Measurements from ENCODE around the gene ST6GAL1. TPM values are rescaled to one million over a fixed set of nuclear protein-coding genes. Genes with fewer than 3 reads are reported as not detected.

The ST6GAL1 gene
- total and polyA plus RNA-seq, 8 donors: 3.8 to 31.0 (median 13.5) TPM

DNA sequence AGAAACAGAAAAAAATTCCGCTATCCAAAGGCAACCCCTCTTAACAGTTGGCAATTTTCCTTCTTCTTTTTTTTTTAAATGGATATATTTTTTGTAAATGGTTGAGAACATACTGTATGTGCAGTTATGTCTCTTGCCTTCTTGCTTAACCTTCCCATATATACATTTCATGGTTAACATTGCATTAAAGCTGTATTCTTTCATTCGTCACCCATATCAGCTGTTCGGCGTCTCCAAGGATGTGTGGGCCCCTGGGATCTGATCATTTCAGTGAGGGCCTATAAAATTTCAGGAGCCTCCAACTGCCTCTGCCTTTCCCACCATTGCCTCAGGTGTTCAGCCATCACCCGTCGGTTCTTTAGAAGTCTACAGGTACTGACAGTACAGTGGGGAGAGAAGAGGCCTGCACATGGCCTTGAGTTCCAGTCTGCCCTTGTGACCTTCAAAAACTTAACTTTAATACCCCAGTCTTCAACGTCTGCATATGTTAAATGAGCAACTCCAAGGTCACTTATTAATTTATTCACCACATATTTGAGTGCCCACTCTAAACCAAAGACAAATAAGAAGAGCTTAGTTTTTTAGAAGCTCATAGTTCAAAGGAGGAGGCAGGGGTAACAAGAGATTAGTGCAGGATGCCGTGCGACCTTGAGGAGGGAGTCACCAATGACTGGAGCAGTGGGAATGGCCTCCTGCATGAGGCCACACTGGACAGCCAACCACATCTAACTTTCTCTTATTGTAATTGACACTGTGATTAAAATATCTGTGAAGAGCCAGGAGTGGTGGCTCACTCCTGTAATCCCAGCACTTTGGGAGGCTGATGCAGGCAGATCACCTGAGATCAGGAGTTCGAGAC lies 6.9 kb downstream of the ST6GAL1 start:
- H3K27me3 ChIP-seq: no peaks in the 10 kb centered on the region
- 84 to 94% (median 86%) methylated on average over 10 of the region's 10 CpGs for WGBS, 5 donors
- peaks cover 0 to 8% (median 4%) of the 10 kb centered on the region in 4 donors for H3K36me3 ChIP-seq
- intact Hi-C loops (cut with DNase I; ENCODE audit: low total_unique reads): no loop called here
- no peaks in the 10 kb centered on the region for H3K9me3 ChIP-seq
- TF ChIP-seq POLR2AphosphoS5 (IDR thresholded peaks at IDR 0.05) (no peak), CTCF (IDR thresholded peaks at IDR 0.05) (no peak), POLR2A (IDR thresholded peaks at IDR 0.05) (no peak)
- H3K4me1 ChIP-seq: peaks cover 1 to 26% (median 16%) of the 10 kb centered on the region in 4 donors
- no peak overlapping the region for H3K27ac ChIP-seq
- no peak overlapping the region for H3K4me3 ChIP-seq
- no peak for DNase-seq

GRCh38 chr3:186938716-186939115 lies 8.4 kb downstream of the ST6GAL1 start:
- no peak for TF ChIP-seq CTCF (IDR thresholded peaks at IDR 0.05)
- no peak for TF ChIP-seq EP300 (IDR thresholded peaks at IDR 0.05)
- no peak for TF ChIP-seq POLR2A (IDR thresholded peaks at IDR 0.05)
- no peak for TF ChIP-seq POLR2AphosphoS5 (IDR thresholded peaks at IDR 0.05)
- no peaks in the 10 kb centered on the region for H3K27me3 ChIP-seq
- no peak overlapping the region for H3K27ac ChIP-seq
- intact Hi-C loops (cut with DNase I; ENCODE audit: low total_unique reads): no loop called here
- WGBS, 5 donors: 57 to 76% (median 73%) methylated on average over 6 of the region's 6 CpGs
- peak in 1 of 2 donors; percentile 33 for DNase-seq
- no peak overlapping the region for H3K4me3 ChIP-seq
- H3K9me3 ChIP-seq: no peaks in the 10 kb centered on the region
- H3K36me3 ChIP-seq: peaks cover 0 to 21% (median 6%) of the 10 kb centered on the region in 4 donors
- peaks cover 0 to 13% (median 5%) of the 10 kb centered on the region in 4 donors for H3K4me1 ChIP-seq

DNA sequence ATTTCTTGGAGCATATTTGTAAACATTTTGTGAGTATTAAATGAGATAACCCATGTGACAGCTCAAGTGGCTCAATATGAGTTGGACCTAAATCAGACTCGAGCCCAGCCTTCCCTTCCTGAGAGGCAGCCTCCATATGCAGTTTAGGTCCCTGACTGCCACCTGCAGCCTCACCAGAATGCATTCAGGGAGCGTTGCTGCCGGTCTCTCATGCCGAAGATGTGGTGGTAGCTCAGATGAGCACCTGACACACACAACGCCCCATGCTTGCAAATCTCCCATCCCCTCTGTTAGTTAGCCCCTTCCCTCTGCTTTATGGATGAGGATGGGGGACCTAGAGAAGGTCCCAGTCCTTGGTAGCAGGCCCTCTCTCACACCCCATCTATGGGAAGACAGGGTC lies 9.2 kb downstream of the ST6GAL1 start:
- Histone ChIP-seq H3K9me3 (no peaks in the 10 kb centered on the region), H3K4me1 (peaks cover 0 to 5% (median 0%) of the 10 kb centered on the region in 4 donors), H3K4me3 (no peak overlapping the region), H3K27me3 (no peaks in the 10 kb centered on the region), H3K27ac (no peak overlapping the region), H3K36me3 (peaks cover 0 to 22% (median 8%) of the 10 kb centered on the region in 4 donors)
- WGBS, 5 donors: 92 to 99% (median 95%) methylated on average over 5 of the region's 5 CpGs
- intact Hi-C loops (cut with DNase I; ENCODE audit: low total_unique reads): no loop called here
- DNase-seq: no peak
- no peak for TF ChIP-seq EP300 (IDR thresholded peaks at IDR 0.05)
- TF ChIP-seq CTCF (IDR thresholded peaks at IDR 0.05): no peak
- TF ChIP-seq POLR2A (IDR thresholded peaks at IDR 0.05): no peak
- no peak for TF ChIP-seq POLR2AphosphoS5 (IDR thresholded peaks at IDR 0.05)

DNA sequence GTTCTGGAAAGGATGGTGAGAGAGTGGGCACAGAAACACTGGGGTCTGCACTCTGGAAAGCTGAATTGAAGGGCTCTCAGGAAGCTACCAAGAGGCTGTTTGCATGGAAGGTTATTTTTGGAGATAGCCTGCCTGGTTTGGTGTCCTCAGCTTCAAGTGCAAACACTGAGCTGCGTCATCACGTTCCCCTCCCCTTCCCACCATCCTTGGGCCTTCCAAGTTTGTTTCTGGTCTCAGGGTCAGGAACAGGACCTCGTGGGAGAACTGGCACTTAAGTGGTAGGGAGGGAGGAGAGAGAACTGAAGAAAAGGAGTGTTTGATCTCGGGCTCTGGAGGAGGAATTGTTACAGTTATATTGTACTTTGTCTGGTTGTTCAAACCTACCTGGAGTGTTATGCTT lies 10.6 kb downstream of the ST6GAL1 start:
- Histone ChIP-seq H3K27me3 (no peaks in the 10 kb centered on the region), H3K27ac (no peak overlapping the region), H3K36me3 (peaks cover 0 to 18% (median 9%) of the 10 kb centered on the region in 4 donors), H3K4me1 (peaks cover 0 to 5% (median 0%) of the 10 kb centered on the region in 4 donors), H3K9me3 (no peaks in the 10 kb centered on the region), H3K4me3 (no peak overlapping the region)
- WGBS, 5 donors: 43 to 64% (median 52%) methylated on average over 4 of the region's 4 CpGs
- intact Hi-C loops (cut with DNase I; ENCODE audit: low total_unique reads): no loop called here
- DNase-seq: no peak
- TF ChIP-seq POLR2AphosphoS5 (IDR thresholded peaks at IDR 0.05) (no peak), EP300 (IDR thresholded peaks at IDR 0.05) (peak; percentile 41), POLR2A (IDR thresholded peaks at IDR 0.05) (no peak)

DNA sequence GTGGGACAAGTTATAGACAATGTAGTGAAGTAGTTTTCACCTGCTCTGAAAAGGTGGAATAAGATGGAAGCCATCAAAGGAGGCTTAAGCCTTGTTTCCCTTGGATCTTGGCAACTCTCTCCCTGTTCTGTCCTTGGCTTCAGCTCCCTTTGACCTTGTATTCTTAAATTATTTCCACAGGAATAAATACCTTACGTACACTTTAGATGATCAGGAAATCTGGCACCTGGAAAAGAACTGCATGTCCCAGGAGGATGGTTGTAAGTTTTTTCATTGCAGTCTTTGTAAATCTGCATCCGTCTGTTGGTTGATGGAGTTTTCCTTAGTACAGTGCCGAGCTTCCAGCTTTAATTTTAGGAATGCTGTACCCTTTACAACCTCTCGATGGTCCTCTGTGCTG lies 11.8 kb downstream of the ST6GAL1 start:
- H3K9me3 ChIP-seq: no peaks in the 10 kb centered on the region
- TF ChIP-seq CTCF (IDR thresholded peaks at IDR 0.05) (no peak), POLR2A (IDR thresholded peaks at IDR 0.05) (no peak), EP300 (IDR thresholded peaks at IDR 0.05) (no peak), POLR2AphosphoS5 (IDR thresholded peaks at IDR 0.05) (no peak)
- peaks cover 0 to 18% (median 9%) of the 10 kb centered on the region in 4 donors for H3K36me3 ChIP-seq
- peaks cover 0 to 6% (median 0%) of the 10 kb centered on the region in 4 donors for H3K4me1 ChIP-seq
- peak overlapping the region in 2 of 5 donors; percentile 0 to 34 for H3K27ac ChIP-seq
- DNase-seq: no peak
- no peak overlapping the region for H3K4me3 ChIP-seq
- WGBS, 5 donors: 65 to 80% (median 73%) methylated on average over 4 of the region's 4 CpGs
- no peaks in the 10 kb centered on the region for H3K27me3 ChIP-seq
- intact Hi-C loops (cut with DNase I; ENCODE audit: low total_unique reads): no loop called here

Measured in stomach (tissue), 9 donors.